HFFc6 (cell line): ENCODE data around the gene FILIP1L. TPM values are rescaled to one million over a fixed set of nuclear protein-coding genes. Genes with fewer than 3 reads are reported as not detected.

ENCODE experiments used
- DNase-seq: peaks from one replicate; pipeline ENCODE4 v3.0.0-alpha.2; 2018
- H3K27ac Mint-ChIP-seq: 2 replicates; pipeline ENCODE4 v1.8.0; 2020; ENCODE audit warnings: mild to moderate bottlenecking, mixed read lengths
- H3K27me3 Mint-ChIP-seq: 2 replicates; pipeline ENCODE4 v1.8.0; 2021; ENCODE audit warnings: mild to moderate bottlenecking, moderate library complexity, mixed read lengths; ENCODE audit not compliant: insufficient read depth
- H3K36me3 Mint-ChIP-seq: 2 replicates; pipeline ENCODE4 v1.8.0; 2021; ENCODE audit warnings: low read depth, mixed read lengths
- H3K4me1 Mint-ChIP-seq: 2 replicates; pipeline ENCODE4 v1.8.0; 2020; ENCODE audit warnings: low read depth, mixed read lengths
- H3K4me3 Mint-ChIP-seq: 2 replicates; pipeline ENCODE4 v1.8.0; 2020; ENCODE audit warnings: mild to moderate bottlenecking, moderate library complexity, mixed read lengths
- H3K9me3 Mint-ChIP-seq: 2 replicates; pipeline ENCODE4 v1.8.0; 2020; ENCODE audit warnings: mild to moderate bottlenecking, mixed read lengths
- CTCF ChIP-seq: fragments of 200-600 bp; sonication (generic); IDR thresholded peaks from 2 replicates; pipeline ENCODE4 v1.5.0; 2021; ENCODE audit warnings: antibody characterized with exemption, mild to moderate bottlenecking
- total RNA-seq, 6 experiments: library from RNA; stranded (reverse); fragmentation: NEBNext Ultra II Directional; extraction: Animal tissue kit (Norgen Biotek cat#: 25700); gene quantifications; 2 replicates in 1 of 6; 3 replicates in 5 of 6; pipeline ENCODE4 v1.2.3, GENCODE V29; 2021

FILIP1L gene
- total RNA-seq, 6 experiments from 2014 or later = 37.8 to 54.7 (median 48.2) TPM

GRCh38 chr3:99958222-99958912, 155.9 kb downstream of the FILIP1L start:
- no peak for DNase-seq
- Mint-ChIP-seq H3K9me3 (no peaks in the 10 kb centered on the region), H3K4me1 (peaks cover 44% of the 10 kb centered on the region), H3K4me3 (no peak overlapping the region), H3K27ac (peak overlapping the region; percentile 2; the same call in 1 of the 2 replicates), H3K27me3 (no peaks in the 10 kb centered on the region), H3K36me3 (no peaks in the 10 kb centered on the region)
- TF ChIP-seq CTCF = no peak

GRCh38 chr3:99957151-99957796, 157.0 kb downstream of the FILIP1L start:
- Mint-ChIP-seq H3K36me3 (no peaks in the 10 kb centered on the region), H3K9me3 (no peaks in the 10 kb centered on the region), H3K4me3 (no peak overlapping the region), H3K4me1 (peaks cover 44% of the 10 kb centered on the region), H3K27ac (no peak overlapping the region), H3K27me3 (no peaks in the 10 kb centered on the region)
- TF ChIP-seq CTCF = no peak
- DNase-seq = no peak

- no peak for TF ChIP-seq CTCF
- no peaks in the 10 kb centered on the region for H3K36me3 Mint-ChIP-seq
- H3K9me3 Mint-ChIP-seq = no peaks in the 10 kb centered on the region
- H3K4me1 Mint-ChIP-seq = peaks cover 44% of the 10 kb centered on the region
- no peak overlapping the region for H3K27ac Mint-ChIP-seq
- H3K27me3 Mint-ChIP-seq = no peaks in the 10 kb centered on the region
- H3K4me3 Mint-ChIP-seq = no peak overlapping the region
- no peak for DNase-seq
Observed at GRCh38 chr3:99955773-99956562, 158.3 kb downstream of the FILIP1L start.

GRCh38 chr3:99954914-99955644, 159.2 kb downstream of the FILIP1L start:
- no peak for TF ChIP-seq CTCF
- Mint-ChIP-seq H3K4me3 (no peak overlapping the region), H3K36me3 (no peaks in the 10 kb centered on the region), H3K27me3 (no peaks in the 10 kb centered on the region), H3K9me3 (no peaks in the 10 kb centered on the region), H3K27ac (no peak overlapping the region), H3K4me1 (peaks cover 45% of the 10 kb centered on the region)
- DNase-seq = no peak

- H3K4me1 Mint-ChIP-seq = peaks cover 45% of the 10 kb centered on the region
Observed at GRCh38 chr3:99953596-99953995, 160.7 kb downstream of the FILIP1L start.

More at GRCh38 chr3:99953596-99953995, 160.7 kb downstream of the FILIP1L start:
- Mint-ChIP-seq H3K4me3 (no peak overlapping the region), H3K9me3 (no peaks in the 10 kb centered on the region), H3K27me3 (no peaks in the 10 kb centered on the region), H3K27ac (peak overlapping the region; percentile 45; the same call in 1 of the 2 replicates), H3K36me3 (no peaks in the 10 kb centered on the region)
- TF ChIP-seq CTCF = no peak
- DNase-seq = no peak
